GM23338 (cell line): ENCODE data around the gene TMEM144. TPM values are rescaled to one million over a fixed set of nuclear protein-coding genes. Genes with fewer than 3 reads are reported as not detected.

Source experiments
- ATAC-seq: fragments of 200-7000 bp; cut with Tn5 transposase; 3 replicates; pipeline ENCODE4 v1.9.1; 2020
- DNase-seq: peaks from one replicate; pipeline ENCODE4 v3.0.0-alpha.2; 2015; ENCODE audit warnings: low spot score
- H2AFZ ChIP-seq: fragments of 200-600 bp; sonication (generic); 2 replicates; pipeline ENCODE4 v1.8.0; 2016; ENCODE audit warnings: antibody characterized with exemption, mild to moderate bottlenecking, moderate library complexity
- H3F3A ChIP-seq: fragments of 200-600 bp; sonication (generic); replicated peaks from 2 replicates; pipeline ENCODE4 v1.8.0; 2017; ENCODE audit warnings: antibody characterized with exemption, mixed run types, low read depth
- H3K27ac ChIP-seq: fragments of 200-600 bp; sonication (generic); 2 replicates; pipeline ENCODE4 v1.6.1; 2016; ENCODE audit warnings: low read depth
- H3K27me3 ChIP-seq: fragments of 200-600 bp; sonication (generic); 2 replicates; pipeline ENCODE4 v1.8.0; 2016; ENCODE audit warnings: mild to moderate bottlenecking, mixed run types, moderate library complexity; ENCODE audit not compliant: insufficient read depth
- H3K36me3 ChIP-seq: fragments of 200-600 bp; sonication (generic); 2 replicates; pipeline ENCODE4 v1.8.0; 2016; ENCODE audit warnings: mild to moderate bottlenecking; ENCODE audit not compliant: insufficient read depth
- H3K4me1 ChIP-seq: fragments of 200-600 bp; sonication (generic); 2 replicates; pipeline ENCODE4 v1.8.0; 2016; ENCODE audit warnings: mild to moderate bottlenecking, moderate library complexity; ENCODE audit not compliant: insufficient read depth
- H3K4me2 ChIP-seq: fragments of 200-600 bp; sonication (generic); 2 replicates; pipeline ENCODE4 v1.7.1; 2017; ENCODE audit warnings: mixed run types
- H3K4me3 ChIP-seq: fragments of 200-600 bp; sonication (generic); 2 replicates; pipeline ENCODE4 v1.6.1; 2016; ENCODE audit warnings: mixed run types
- H3K79me2 ChIP-seq: fragments of 200-600 bp; sonication (generic); replicated peaks from 2 replicates; pipeline ENCODE4 v1.8.0; 2017; ENCODE audit warnings: mild to moderate bottlenecking; ENCODE audit not compliant: insufficient read depth
- H3K9me2 ChIP-seq: fragments of 200-600 bp; sonication (generic); 2 replicates; pipeline ENCODE4 v1.8.0; 2017; ENCODE audit not compliant: insufficient read depth
- H4K20me1 ChIP-seq: fragments of 200-600 bp; sonication (generic); replicated peaks from 2 replicates; pipeline ENCODE4 v1.8.0; 2017; ENCODE audit warnings: mild to moderate bottlenecking; ENCODE audit not compliant: insufficient read depth
- H3K27ac Mint-ChIP-seq: 2 replicates; pipeline ENCODE4 v1.8.0; 2020; ENCODE audit warnings: inconsistent platforms, mild to moderate bottlenecking, moderate library complexity, mixed read lengths
- H3K27me3 Mint-ChIP-seq: 3 replicates; pipeline ENCODE4 v1.8.0; 2022; ENCODE audit warnings: low read depth, mild to moderate bottlenecking, moderate library complexity, mixed read lengths, inconsistent platforms; ENCODE audit not compliant: insufficient read depth, poor library complexity
- H3K36me3 Mint-ChIP-seq: 3 replicates; pipeline ENCODE4 v1.8.0; 2021; ENCODE audit warnings: low read depth, mild to moderate bottlenecking, inconsistent platforms, moderate library complexity, mixed read lengths
- H3K4me1 Mint-ChIP-seq: 3 replicates; pipeline ENCODE4 v1.8.0; 2020; ENCODE audit warnings: mild to moderate bottlenecking, inconsistent platforms, mixed read lengths
- H3K4me3 Mint-ChIP-seq: 3 replicates; pipeline ENCODE4 v1.8.0; 2021; ENCODE audit warnings: moderate library complexity, mild to moderate bottlenecking, inconsistent platforms, mixed read lengths
- H3K9me3 Mint-ChIP-seq: 3 replicates; pipeline ENCODE4 v1.8.0; 2020; ENCODE audit warnings: moderate library complexity, mild to moderate bottlenecking, inconsistent platforms, mixed read lengths
- CREB1 ChIP-seq: fragments of 250-450 bp; sonication (Bioruptor Pico); IDR thresholded peaks from 2 replicates; pipeline ENCODE4 v1.5.0; 2020; ENCODE audit warnings: low read depth, mild to moderate bottlenecking, moderate library complexity
- ETS1 ChIP-seq: IDR thresholded peaks from 2 replicates; pipeline ENCODE4 v1.6.1; 2016; ENCODE audit warnings: antibody characterized with exemption
- EZH2 ChIP-seq: fragments of 200-600 bp; sonication (generic); IDR thresholded peaks from one replicate; pipeline ENCODE4 v1.8.0; 2017; ENCODE audit warnings: antibody characterized with exemption, mild to moderate bottlenecking, low read depth; ENCODE audit not compliant: unreplicated experiment
- EZH2phosphoT487 ChIP-seq: fragments of 200-600 bp; sonication (generic); IDR thresholded peaks from one replicate; pipeline ENCODE4 v1.8.1; 2018; ENCODE audit warnings: antibody characterized with exemption; ENCODE audit not compliant: unreplicated experiment
- JUNB ChIP-seq: IDR thresholded peaks from one replicate; pipeline ENCODE4 v1.6.1; 2016; ENCODE audit warnings: antibody characterized with exemption; ENCODE audit not compliant: unreplicated experiment
- NANOG ChIP-seq: IDR thresholded peaks from 2 replicates; pipeline ENCODE4 v1.6.1; 2016; ENCODE audit warnings: antibody characterized with exemption, borderline replicate concordance
- POLR2AphosphoS5 ChIP-seq: IDR thresholded peaks from 2 replicates; pipeline ENCODE4 v1.6.1; 2016; ENCODE audit warnings: antibody characterized with exemption, low read depth
- ZNF114 ChIP-seq: fragments of 250-450 bp; sonication (Bioruptor Pico); IDR thresholded peaks from 2 replicates; pipeline ENCODE4 v1.5.0; 2020; ENCODE audit warnings: mild to moderate bottlenecking, moderate library complexity
- ZNF331 ChIP-seq: fragments of 250-450 bp; sonication (Bioruptor Pico); IDR thresholded peaks from 2 replicates; pipeline ENCODE4 v1.5.0; 2020; ENCODE audit warnings: low read depth, mild to moderate bottlenecking, moderate library complexity
- ZNF462 ChIP-seq: fragments of 250-450 bp; sonication (Bioruptor Pico); IDR thresholded peaks from 2 replicates; pipeline ENCODE4 v1.5.0; 2020; ENCODE audit warnings: mild to moderate bottlenecking, moderate library complexity
- polyA plus RNA-seq: library from polyadenylated mRNA; unstranded; fragments of >200 nt; fragmentation: Nextera tagmentation; extraction: Ambion mirVana; gene quantifications from 2 replicates; pipeline ENCODE4 v1.2.1, GENCODE V29; 2016
- total RNA-seq: library from RNA; depleted of rRNA; stranded (reverse); fragments of >200 nt; shearing (Covaris generic); gene quantifications from 2 replicates; pipeline ENCODE4 v1.2.3, GENCODE V29; 2014
- TF ChIP-seq, protein P1 (sequence below): IDR thresholded peaks from one replicate; pipeline ENCODE4 v1.6.1; 2018; ENCODE audit warnings: antibody characterized with exemption; ENCODE audit not compliant: unreplicated experiment
- TF ChIP-seq, protein P2 (sequence below), 2 experiments: fragments of 200-600 bp in 1 of 2; sonication (generic) in 1 of 2; conservative IDR thresholded peaks; 2 replicates each; pipeline versions ENCODE4 v1.5.1 to v1.6.1; 2016 to 2017; ENCODE audit warnings: antibody characterized with exemption in 2 of 2, low read depth in 2 of 2, mild to moderate bottlenecking in 2 of 2, moderate library complexity in 1 of 2

The TMEM144 gene
- total and polyA plus RNA-seq, 2 experiments from 2014 or later, result 1.3 to 1.7 TPM

GRCh38 chr4:158280856-158281255 is 70.6 kb downstream of the TMEM144 start (continued):
- TF ChIP-seq ZNF462 (CRISPR knock-in tag) (no peak), EZH2phosphoT487 (no peak), ETS1 (no peak), NANOG (no peak)

DNA sequence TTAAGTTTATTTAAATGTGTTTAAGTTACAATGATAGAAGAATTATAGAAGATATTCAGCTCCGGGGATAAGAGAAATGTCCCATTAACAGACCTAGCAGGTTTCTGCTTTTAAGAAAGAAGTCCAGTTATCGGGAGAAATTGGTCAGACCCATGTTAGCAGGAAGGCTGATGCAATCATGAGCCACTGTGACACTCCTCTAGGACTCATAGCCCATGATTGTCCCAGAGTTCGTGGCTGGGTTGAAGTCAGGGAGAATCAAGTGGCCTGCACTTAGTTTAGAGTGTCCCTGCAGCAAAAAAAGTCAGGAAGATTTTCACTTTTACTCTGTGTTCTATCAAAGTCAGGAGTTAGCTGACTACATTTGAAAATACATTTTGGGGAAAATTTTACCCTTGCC is 72.0 kb downstream of the TMEM144 start:
- Histone ChIP-seq H3K36me3 (no peaks in the 10 kb centered on the region), H3K27me3 (no peaks in the 10 kb centered on the region), H4K20me1 (no peaks in the 10 kb centered on the region), H3F3A (no peaks in the 10 kb centered on the region), H3K27ac (no peak overlapping the region), H3K4me3 (no peak overlapping the region), H2AFZ (peak overlapping the region; percentile 78), H3K4me1 (peaks cover 9% of the 10 kb centered on the region; the same call in 1 of the 2 replicates), H3K4me2 (no peak overlapping the region), H3K79me2 (no peaks in the 10 kb centered on the region), H3K9me2 (no peaks in the 10 kb centered on the region)
- no peak for ATAC-seq
- Mint-ChIP-seq H3K4me1 (peaks cover 18% of the 10 kb centered on the region), H3K36me3 (no peaks in the 10 kb centered on the region), H3K27me3 (no peaks in the 10 kb centered on the region), H3K4me3 (no peak overlapping the region), H3K27ac (peak overlapping the region; percentile 92), H3K9me3 (no peaks in the 10 kb centered on the region)
- no peak for DNase-seq
- no peak for TF ChIP-seq ETS1
- TF ChIP-seq EZH2phosphoT487, result no peak
- no peak for TF ChIP-seq POLR2AphosphoS5
- no peak for TF ChIP-seq ZNF331 (CRISPR knock-in tag)
- TF ChIP-seq, protein P1, sequence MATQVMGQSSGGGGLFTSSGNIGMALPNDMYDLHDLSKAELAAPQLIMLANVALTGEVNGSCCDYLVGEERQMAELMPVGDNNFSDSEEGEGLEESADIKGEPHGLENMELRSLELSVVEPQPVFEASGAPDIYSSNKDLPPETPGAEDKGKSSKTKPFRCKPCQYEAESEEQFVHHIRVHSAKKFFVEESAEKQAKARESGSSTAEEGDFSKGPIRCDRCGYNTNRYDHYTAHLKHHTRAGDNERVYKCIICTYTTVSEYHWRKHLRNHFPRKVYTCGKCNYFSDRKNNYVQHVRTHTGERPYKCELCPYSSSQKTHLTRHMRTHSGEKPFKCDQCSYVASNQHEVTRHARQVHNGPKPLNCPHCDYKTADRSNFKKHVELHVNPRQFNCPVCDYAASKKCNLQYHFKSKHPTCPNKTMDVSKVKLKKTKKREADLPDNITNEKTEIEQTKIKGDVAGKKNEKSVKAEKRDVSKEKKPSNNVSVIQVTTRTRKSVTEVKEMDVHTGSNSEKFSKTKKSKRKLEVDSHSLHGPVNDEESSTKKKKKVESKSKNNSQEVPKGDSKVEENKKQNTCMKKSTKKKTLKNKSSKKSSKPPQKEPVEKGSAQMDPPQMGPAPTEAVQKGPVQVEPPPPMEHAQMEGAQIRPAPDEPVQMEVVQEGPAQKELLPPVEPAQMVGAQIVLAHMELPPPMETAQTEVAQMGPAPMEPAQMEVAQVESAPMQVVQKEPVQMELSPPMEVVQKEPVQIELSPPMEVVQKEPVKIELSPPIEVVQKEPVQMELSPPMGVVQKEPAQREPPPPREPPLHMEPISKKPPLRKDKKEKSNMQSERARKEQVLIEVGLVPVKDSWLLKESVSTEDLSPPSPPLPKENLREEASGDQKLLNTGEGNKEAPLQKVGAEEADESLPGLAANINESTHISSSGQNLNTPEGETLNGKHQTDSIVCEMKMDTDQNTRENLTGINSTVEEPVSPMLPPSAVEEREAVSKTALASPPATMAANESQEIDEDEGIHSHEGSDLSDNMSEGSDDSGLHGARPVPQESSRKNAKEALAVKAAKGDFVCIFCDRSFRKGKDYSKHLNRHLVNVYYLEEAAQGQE, result no peak
- no peak for TF ChIP-seq JUNB
- TF ChIP-seq CREB1 (CRISPR knock-in tag), result no peak
- no peak for TF ChIP-seq NANOG
- TF ChIP-seq ZNF114 (CRISPR knock-in tag), result no peak
- TF ChIP-seq EZH2, result no peak
- TF ChIP-seq, protein P2, sequence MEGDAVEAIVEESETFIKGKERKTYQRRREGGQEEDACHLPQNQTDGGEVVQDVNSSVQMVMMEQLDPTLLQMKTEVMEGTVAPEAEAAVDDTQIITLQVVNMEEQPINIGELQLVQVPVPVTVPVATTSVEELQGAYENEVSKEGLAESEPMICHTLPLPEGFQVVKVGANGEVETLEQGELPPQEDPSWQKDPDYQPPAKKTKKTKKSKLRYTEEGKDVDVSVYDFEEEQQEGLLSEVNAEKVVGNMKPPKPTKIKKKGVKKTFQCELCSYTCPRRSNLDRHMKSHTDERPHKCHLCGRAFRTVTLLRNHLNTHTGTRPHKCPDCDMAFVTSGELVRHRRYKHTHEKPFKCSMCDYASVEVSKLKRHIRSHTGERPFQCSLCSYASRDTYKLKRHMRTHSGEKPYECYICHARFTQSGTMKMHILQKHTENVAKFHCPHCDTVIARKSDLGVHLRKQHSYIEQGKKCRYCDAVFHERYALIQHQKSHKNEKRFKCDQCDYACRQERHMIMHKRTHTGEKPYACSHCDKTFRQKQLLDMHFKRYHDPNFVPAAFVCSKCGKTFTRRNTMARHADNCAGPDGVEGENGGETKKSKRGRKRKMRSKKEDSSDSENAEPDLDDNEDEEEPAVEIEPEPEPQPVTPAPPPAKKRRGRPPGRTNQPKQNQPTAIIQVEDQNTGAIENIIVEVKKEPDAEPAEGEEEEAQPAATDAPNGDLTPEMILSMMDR (conservative IDR thresholded peaks at IDR 0.05; ENCODE audit: low read depth in 2 of 2), result no peak
